Activated T-helper 9 cell treated with anti-CD3 and anti-CD28 coated beads, Interleukin-2, amount 50 U/mL, for 16 hours (primary cell): ENCODE measurements around the gene RLF.
"Not testable (repeated sequence)": the region's sequence is repeated elsewhere in the genome, so short reads cannot be mapped to it uniquely, and the experiment has no call there.

Experiments
- DNase-seq: peaks from one replicate; pipeline ENCODE4 v3.0.0-alpha.2; 2020; ENCODE audit warnings: low read depth

The RLF gene

DNA sequence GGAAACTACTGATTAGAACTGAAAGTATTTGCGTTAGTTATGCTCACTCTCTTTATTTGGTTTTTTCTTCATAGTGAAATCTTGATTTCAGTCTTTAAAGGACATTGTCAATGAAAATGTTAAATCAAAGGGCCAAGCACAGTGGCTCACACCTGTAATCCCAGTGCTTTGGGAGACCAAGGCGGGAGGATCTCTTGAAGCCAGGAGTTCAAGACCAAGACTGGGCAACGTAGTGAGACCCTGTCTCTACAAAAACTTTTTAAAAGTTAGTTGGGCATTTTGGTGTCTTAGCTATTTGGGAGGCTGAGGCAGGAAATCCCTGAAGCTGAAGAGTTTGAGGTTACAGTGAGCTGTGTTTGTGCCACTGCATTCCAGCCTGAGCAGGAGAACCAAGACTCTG is 13.6 kb downstream of the RLF start:
- no peak for DNase-seq

DNA sequence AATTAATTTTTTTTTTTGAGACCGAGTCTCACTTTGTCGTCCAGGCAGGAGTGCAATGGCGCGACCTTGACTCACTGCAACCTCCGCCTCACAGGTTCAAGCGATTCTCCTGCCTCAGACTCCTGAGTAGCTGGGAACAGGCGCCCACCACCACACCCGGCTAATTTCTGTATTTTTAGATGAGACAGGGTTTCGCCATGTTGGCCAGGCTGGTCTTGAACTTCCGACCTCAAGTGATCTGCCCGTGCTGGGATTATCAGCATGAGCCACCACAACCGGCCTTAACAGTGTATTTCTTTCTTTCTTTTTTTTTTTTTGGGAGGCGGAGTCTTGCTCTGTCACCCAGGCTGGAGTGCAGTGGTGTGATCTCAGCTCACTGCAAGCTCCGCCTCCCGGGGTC is 15.8 kb downstream of the RLF start:
- DNase-seq, result not testable (repeated sequence)

DNA sequence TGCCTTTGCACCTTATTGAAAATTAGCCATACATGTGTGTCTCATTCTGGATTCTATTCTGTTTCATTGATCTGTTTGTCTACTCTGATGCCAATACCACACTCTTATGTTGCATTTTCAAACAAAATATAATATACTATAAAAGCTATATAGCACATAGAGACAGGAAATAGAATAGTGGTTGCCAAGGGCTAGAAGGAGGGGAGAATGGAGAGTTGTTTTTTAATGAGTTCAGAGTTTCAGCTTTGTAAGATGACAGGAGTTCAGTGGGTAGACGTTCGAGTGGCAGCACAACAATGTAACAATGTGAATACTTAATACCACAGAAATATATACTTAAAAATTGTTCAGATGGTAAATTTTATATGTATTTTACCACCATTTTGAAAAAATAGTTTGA is 17.0 kb downstream of the RLF start:
- no peak for DNase-seq

DNA sequence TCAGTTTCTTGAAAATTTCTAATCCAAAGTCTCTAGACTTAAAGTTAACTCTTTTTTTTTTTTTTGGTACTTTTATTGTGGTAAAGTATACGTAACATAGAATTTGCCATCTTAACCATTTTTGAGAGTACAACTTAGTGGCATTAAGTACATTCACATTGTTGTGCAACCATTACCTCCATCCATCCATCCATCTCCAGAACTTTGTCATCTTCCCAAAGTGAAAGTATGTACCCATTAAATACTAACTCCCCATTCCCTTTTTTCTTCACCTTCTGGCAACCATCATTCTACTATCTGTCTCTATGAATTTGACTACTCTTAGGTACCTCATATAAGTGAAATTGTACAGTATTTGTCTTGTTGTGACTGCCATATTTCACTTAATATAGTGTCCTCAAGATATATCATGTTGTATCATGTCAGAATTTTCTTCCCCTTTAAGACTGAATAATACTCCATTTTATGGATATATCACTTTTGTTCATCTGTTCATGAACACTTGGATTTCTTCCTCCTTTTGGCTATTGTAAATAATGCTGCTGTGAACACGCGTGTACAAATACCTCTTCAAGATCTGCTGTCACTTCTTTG is 18.4 kb downstream of the RLF start:
- DNase-seq, result no peak

DNA sequence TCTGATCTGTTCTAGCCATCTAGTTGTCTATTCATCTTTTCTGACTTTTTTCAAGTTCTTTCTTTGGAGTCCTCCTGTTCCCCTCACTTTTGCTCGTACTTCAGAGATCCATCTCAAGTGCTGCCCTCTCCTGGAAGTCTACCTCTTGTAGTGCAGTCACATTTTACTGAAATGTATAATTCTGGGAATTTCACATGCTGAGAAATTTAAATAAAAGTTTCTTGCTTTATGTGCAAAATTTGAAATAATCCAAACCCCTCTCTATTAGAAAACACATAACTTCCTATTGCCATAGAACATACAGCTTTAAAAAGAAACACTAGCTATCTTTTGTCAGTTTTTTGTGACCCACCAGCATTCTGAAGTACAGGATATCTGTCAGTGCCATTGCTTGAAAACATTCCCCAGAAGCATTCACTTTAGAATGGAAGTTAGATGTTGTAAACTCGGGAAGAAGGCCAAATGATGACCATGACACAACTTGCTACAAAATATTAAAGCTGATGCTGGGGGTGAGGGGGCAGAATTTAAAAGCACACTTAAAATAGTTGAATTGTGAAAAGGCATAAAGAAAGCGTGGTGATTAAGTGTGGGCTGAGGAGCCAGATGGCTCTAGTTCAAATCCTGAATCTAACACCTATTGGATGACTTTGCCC is 22.0 kb downstream of the RLF start:
- DNase-seq, result no peak

DNA sequence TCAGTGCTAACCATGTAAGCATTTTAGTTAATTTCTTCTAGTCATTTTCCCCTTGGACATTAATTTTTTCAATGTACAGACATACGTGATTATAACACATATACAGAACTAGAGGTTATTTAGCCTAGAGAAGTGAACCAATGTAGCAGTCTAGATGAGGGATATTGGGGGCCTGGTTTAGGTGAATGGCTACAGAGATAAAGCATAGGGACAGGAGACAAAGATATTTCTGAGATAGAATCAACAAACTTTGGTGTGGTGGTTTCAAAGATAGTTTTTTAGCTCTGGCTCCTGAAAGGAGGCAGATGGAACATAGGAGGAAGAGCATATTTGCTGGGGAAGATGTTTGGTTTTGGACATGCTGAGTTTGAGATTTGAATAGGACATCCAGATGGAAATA is 23.0 kb downstream of the RLF start:
- DNase-seq, result no peak

DNA sequence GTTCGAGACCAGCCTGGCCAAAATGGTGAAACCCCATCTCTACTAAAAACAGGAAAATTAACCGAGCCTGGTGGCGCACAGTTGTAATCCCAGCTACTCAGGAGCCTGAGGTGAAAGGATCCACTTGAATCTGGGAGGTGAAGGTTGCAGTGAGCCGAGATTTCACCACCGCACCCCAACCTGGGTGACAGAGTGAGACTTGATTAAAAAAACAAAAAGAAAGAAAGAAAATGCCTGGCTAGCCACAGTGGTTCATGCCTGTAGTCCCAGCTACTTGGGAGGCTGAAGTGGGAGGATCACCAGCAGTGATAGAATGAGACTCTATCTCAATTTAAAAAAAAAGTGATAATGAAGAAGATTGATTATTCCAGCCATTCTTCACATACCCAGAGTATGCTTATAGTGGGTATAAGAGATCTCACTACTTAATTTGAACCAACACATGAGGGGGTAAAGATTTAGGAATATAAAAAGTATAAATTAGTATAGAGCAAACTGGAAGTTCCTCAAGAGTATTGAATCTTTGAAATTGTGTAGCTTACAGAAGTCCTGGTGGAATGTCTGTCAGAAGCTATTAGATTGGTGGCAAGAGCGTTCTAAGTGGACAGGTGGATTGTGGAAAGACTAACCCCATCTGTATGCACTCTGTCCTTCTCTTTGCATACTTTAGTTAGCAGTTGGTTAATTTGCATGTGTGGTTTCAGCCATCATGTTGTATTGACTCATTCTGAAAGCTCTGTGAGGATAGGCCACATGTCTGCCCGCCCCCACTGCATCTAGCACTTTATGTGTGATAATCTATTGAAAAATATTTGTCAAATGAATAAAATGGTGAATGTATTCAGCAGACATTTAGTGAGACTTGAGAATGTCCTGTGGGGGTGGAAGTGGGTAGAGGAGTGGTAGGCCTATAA is 25.0 kb downstream of the RLF start:
- peak; percentile 35 for DNase-seq

DNA sequence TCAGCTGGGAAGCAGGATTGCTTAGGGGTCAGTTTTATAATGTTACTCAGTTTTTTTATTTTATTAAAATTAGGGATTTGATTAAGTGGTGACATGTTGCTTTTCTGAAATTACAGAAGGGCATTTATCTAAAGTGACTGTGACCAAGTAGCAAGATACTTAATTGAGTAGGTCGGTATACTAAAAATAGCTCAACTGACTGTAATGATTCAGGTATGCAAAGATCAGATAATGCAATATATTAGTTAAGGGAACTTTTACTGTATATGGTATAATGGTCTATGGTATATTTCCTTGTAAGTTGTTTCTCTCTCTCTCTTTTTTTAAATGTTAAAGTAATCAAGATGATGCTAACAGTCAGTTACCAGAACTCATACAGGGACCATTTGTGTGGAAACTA is 26.2 kb downstream of the RLF start:
- no peak for DNase-seq

DNA sequence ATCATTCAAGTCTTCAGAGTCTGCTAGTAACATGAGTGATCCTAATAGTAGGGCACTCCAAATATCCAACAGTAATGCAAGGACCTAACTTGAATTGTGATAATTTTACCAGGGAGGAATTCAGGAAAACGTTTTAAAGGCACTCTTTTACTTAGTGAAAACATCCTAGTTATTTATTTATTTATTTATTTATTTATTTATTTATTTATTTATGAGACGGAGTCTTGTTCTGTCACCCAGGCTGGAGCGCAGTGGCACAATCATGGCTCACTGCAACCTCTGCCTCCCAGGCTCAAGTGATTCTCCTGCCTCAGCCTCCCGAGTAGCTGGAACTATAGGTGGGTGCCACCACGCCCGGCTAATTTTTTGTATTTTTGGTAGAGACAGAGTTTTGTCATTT is 33.5 kb downstream of the RLF start:
- DNase-seq, result not testable (repeated sequence)

DNA sequence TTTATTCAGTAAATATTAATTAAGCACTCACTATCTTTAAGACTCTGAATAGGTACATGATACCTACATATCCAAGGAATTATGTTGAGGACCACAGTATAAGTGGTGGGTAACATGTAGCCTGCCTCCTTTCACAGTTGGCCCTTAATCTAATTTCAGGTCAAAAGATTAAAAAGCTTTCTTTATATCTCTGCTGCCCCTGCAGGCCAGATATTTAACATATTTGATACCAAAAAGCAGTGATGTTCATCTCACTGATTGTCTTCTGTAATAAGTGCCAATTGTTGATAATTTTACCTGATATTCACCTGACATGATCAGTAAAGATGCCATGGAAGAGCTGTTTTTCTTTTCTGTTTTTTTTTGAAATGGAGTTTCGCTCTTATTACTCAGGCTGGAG is 36.5 kb downstream of the RLF start:
- no peak for DNase-seq

DNA sequence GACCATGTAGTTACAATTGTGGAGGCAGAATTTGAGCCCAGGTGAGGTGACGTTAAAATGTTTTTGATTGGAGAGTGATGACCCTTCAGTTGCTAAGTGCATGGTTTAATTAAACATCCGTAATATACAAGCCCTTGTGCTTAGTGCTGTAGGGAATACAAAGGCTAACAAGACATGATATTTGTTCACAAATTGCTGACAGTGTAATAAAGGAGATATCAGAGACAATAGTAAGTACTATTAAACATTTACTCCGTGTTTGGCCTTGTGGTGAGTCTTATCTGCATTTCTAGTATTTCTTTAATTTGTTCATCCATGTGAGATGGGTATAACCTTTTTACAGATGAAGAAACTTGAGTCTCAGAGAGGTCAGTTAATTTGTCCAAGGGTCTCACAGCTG is 37.9 kb downstream of the RLF start:
- DNase-seq, result no peak

DNA sequence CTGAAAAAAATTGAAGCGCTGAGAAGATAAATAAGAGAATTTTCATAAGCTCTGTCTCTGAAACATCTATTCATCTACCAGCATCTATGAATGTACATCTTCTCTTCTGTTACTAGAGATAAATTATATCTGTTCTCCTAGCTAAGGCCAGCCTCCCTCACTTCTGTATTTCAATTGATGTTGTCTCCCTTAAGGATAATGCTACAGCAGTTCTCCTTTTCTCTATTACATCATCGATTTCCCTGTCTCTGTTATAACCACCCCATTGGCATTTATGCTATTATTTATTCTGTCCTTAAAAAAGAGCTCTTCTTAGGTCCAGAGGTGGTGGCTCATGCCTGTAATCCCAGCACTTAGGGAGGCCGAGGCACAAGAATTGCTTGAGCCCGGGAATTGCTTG is 43.7 kb downstream of the RLF start:
- no peak for DNase-seq

DNA sequence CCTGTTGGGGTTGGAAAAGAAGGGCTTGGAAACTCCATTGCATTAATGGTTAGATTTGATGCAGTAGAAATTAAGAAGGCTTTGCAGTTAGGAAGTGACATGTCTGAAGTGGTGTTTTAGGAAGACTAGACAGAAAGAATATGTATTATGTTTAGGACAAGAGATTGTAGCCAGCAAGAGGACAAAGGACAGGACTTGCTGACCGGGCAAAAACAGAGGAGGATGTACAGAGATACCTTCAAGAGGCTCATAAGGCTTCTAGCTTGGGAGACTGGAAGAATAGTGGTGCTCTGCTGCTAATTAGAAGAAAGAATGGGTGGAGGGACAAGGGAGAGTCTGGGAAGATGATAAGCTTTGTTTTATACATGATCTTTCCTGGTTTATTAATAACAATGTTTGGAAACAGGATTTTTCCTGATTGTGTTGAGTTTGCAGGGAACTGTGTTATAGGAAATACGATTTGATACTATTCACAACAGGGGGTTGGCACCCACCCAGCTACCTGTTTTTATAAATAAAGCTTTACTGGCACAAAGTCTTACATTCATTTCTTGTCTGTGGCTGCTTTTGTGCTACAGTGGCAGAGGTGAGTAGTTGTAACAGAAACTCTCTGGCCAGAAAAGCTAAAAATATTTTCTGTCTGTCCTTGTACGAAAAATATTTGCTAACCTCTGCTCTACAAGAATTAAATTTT is 49.5 kb downstream of the RLF start:
- DNase-seq, result no peak

DNA sequence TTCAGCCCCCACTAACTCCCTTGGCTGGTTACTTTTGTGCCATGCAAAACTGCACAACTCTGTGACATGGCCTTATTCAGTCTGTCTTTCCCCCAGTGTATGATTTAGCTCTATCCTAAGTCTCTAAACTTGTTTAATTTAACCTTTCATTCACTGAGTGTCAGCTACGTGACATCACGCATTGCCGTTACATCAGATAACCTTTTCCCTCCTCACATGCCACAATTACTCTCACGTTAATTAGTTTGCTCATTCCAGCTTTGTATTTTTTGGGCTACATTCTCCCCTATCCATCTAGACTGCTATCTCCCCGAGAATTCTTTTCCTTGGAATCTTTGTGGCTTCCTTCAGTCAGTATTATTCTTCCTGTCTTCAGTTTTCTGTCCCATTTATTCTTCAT is 57.1 kb downstream of the RLF start:
- no peak for DNase-seq

DNA sequence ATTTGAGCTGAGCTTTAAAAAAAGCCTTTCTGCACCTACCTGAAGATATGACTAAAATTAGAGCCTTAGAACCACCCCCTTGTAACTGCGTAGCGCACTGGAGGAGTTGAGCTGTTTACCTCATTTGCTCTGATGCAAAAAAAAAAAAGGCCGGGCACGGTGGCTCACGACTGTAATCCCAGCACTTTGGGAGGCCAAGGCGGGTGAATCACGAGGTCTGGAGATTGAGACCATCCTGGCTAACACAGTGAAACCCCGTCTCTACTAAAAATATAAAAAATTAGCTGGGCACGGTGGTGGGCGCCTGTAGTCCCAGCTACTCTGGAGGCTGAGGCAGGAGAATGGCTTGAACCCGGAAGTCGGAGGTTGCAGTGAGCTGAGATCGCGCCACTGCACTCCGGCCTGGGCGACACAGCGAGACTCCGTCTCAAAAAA is 60.3 kb downstream of the RLF start:
- DNase-seq, result not testable (repeated sequence)

DNA sequence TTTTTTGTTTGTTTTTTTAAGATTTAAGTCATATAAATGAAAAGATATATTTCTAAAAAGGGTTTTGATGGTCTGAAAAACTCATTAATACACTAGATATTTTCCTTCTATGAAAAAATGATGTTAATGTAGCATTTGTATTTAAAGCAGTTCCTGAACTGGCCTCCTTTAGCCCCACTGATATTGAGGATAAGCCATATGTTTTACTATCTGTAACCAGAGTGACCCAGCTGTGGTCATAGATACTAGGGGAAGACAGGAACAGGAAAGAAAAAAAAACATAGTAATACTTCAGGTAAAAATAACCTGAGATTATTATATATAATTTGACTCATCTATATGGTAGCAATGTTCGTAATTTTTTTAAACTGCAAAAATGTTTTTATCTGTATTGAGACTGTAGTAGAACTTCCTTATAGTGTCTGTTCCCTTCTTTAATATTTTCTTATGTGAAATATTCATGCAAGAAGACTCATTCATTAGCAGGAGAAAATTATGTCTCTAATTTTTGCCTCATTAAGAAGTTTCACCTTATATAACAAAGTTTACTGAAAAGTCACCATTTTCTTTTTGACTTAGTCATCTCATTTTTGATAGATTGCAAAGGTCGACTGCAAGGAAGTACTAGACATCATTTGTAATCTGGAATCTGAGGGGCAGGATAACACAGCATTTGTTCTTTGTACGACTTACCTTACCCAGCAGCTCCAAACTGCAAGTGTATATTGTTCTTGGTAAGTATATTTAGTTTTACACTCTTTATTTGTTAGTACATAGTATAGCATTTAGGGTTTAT is 61.0 kb downstream of the RLF start:
- DNase-seq, result no peak

DNA sequence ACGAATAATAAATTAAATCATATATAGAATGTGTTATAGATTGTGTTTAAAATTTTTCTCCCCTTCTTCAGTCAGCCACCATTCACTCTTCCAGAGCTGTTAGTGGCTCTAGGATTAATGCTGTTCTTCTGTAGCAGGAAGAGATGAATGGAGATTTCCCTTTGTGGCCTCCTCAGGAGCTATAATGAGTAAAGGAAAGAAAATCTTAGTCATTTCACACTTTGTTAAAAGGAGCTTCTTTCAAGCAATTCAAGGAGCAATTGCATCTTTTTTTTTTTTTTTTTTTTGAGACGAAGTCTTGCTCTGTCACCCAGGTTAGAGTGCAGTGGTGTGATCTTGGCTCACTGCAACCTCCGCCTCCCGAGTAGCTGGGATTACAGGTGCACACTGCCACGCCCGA is 62.9 kb downstream of the RLF start:
- no peak for DNase-seq

DNA sequence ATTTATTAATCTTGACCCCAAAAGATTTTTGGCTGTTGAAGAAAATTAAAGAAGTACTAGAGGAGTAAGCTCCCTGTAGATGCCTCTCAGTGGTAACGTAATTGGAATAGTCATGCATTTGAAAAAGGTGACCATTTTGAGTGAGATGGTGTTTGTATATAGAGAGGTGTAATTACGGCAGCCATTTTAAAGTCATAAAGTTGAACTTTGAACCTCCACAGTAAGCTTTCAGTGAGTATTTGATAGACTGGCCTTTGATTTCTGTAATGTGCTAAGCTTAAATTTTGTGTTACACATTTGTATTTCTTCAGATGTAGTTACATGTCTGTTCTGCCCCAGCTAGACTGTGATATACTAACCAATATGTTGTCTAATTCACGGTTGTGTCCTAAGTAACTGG is 65.0 kb downstream of the RLF start:
- no peak for DNase-seq

DNA sequence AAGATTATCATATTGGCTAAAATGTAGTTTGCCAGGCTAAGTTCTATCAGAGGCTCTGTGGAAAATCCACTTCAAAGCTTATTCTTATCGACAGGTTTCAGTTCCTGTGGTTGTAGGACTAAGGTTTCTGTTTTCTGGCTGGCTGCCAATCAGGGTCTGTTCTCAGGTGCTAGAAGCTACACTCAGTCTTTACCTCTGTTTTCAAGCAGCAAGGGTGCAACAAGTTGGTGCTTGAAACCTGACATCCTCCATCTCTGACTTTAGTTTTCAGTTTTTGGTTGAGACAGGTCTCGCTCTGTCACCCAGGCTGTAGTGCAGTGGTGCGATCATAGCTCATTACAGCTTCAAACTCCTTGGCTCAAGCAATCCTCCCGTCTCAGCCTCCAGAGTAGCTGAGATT is 71.3 kb downstream of the RLF start:
- DNase-seq, result peak; percentile 7

DNA sequence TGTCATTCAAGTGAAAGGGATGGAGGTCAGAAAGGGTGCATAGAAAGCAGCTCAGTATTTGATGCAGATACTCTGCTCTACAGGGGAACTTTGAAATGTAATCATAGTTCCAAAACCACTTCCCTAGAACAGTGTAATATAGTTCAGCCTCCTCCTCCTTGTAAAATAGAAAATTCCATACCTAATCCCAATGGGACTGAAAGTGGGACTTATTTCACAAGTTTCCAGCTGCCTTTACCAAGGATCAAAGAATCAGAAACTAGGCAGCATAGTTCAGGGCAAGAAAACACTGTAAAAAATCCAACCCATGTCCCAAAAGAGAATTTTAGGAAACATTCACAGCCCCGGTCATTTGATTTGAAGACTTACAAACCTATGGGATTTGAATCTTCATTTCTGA is 78.4 kb downstream of the RLF start:
- no peak for DNase-seq

DNA sequence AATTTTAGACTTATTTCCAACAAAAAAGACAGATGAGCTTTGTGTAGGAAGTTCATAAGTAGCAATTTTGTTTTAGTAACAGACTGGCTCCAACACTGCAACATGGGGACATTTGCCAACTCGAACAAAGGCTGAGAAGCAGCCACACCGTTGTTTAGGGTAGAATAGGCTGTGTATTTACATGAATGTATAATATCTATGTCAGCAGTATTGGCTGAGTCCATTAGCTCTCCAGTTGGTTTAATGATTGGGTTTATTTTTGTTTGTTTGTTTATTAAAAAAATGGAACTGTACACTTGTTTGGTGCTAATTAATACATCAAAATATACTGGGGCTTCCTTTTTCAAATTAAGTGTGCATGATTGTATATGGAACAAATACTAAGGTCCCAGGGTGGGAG is 79.2 kb downstream of the RLF start:
- no peak for DNase-seq

DNA sequence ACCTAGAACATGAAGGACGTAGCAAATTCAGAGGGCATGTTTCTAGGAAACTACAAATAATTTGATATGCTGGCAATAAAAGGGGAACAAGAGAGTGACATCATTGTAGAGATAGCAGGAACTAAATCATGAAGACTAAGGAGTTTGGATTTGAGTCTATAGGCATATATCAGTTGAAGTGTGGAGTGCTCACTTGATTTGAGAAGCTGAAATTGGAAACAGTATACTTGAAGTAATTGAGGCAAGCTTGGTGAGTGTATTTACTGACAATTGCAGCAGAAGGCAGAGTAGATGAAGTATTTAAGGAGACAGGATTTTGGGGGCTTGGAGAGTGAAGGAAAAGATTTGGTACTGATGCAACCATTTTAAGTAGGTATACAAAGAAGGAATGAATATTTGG is 80.2 kb downstream of the RLF start:
- no peak for DNase-seq
